NCI-H1048 (cell line): Measurements from ENCODE around the gene TNFRSF8.
A peak's percentile ranks its signal among the peaks of the same experiment; 100 is the strongest.

ENCODE experiments used
- DNase-seq: peaks from one replicate; lab custom pipeline; 2025; lab: John Stamatoyannopoulos, UW

TNFRSF8 gene

GRCh38 chr1:12121212-12122003 lies 58.3 kb downstream of the TNFRSF8 start:
- DNase-seq = no peak

- DNase-seq = no peak
Measured at GRCh38 chr1:12123172-12123571, 60.1 kb downstream of the TNFRSF8 start.

GRCh38 chr1:12124693-12125421 lies 61.8 kb downstream of the TNFRSF8 start:
- peak; percentile 3 for DNase-seq

GRCh38 chr1:12125422-12126355 lies 62.6 kb downstream of the TNFRSF8 start:
- no peak for DNase-seq

- no peak for DNase-seq
Measured at GRCh38 chr1:12126781-12127180, 63.7 kb downstream of the TNFRSF8 start.

- no peak for DNase-seq
Measured at GRCh38 chr1:12127206-12127810, 64.2 kb downstream of the TNFRSF8 start.

GRCh38 chr1:12128120-12128519 lies 65.0 kb downstream of the TNFRSF8 start:
- DNase-seq = no peak

GRCh38 chr1:12129624-12130023 lies 66.5 kb downstream of the TNFRSF8 start:
- no peak for DNase-seq

- no peak for DNase-seq
Measured at GRCh38 chr1:12130466-12131130, 67.5 kb downstream of the TNFRSF8 start.

GRCh38 chr1:12132078-12132477 lies 69.0 kb downstream of the TNFRSF8 start:
- no peak for DNase-seq

- no peak for DNase-seq
Measured at GRCh38 chr1:12134716-12135115, 71.6 kb downstream of the TNFRSF8 start.

- DNase-seq = no peak
Measured at GRCh38 chr1:12135612-12136011, 72.5 kb downstream of the TNFRSF8 start.

GRCh38 chr1:12136916-12137610 lies 74.0 kb downstream of the TNFRSF8 start:
- DNase-seq = no peak

GRCh38 chr1:12138196-12139168 lies 75.4 kb downstream of the TNFRSF8 start:
- no peak for DNase-seq

- no peak for DNase-seq
Measured at GRCh38 chr1:12140016-12140415, 76.9 kb downstream of the TNFRSF8 start.

- no peak for DNase-seq
Measured at GRCh38 chr1:12140515-12141162, 77.5 kb downstream of the TNFRSF8 start.

- no peak for DNase-seq
Measured at GRCh38 chr1:12141163-12141850, 78.2 kb downstream of the TNFRSF8 start.

- no peak for DNase-seq
Measured at GRCh38 chr1:12142141-12142823, 79.2 kb downstream of the TNFRSF8 start.
